Sigmoid colon (tissue), 7 donors: Measurements from ENCODE around the gene HAGH. TPM values are rescaled to one million over a fixed set of nuclear protein-coding genes. Genes with fewer than 3 reads are reported as not detected.
A peak's percentile ranks its signal among the peaks of the same experiment; 100 is the strongest.

Source experiments
- DNase-seq: peaks from one replicate; pipeline ENCODE4 v3.0.0-alpha.2; 2019
- H3K27ac ChIP-seq, 4 donors: fragments of 200-600 bp; sonication (generic); one replicate each; pipeline ENCODE4 v1.5.1; 2016 to 2019; ENCODE audit warnings: mild to moderate bottlenecking in 1 of 4
- H3K27me3 ChIP-seq, 3 donors: fragments of 200-600 bp; sonication (generic); one replicate each; pipeline ENCODE4 v1.5.1; 2019; ENCODE audit warnings: mild to moderate bottlenecking in 1 of 3
- H3K36me3 ChIP-seq, 4 donors: fragments of 200-600 bp; sonication (generic); one replicate each; pipeline ENCODE4 v1.5.1; 2016 to 2019
- H3K4me1 ChIP-seq, 4 donors: fragments of 200-600 bp; sonication (generic); one replicate each; pipeline ENCODE4 v1.5.1; 2017 to 2019
- H3K4me3 ChIP-seq, 4 donors: fragments of 200-600 bp; sonication (generic); one replicate each; pipeline ENCODE4 v1.5.1; 2017 to 2019; ENCODE audit warnings: mild to moderate bottlenecking in 2 of 4, moderate library complexity in 1 of 4
- H3K9me3 ChIP-seq, 4 donors: fragments of 200-600 bp in 3 of 4; sonication (generic) in 3 of 4; one replicate each; pipeline versions ENCODE4 v1.5.1 to v1.6.1; 2013 to 2019
- EP300 ChIP-seq, 4 donors: sonication (generic); formaldehyde crosslinking; IDR thresholded peaks; one replicate each; pipeline ENCODE4 v1.6.1; 2017; ENCODE audit warnings: antibody characterized with exemption in 4 of 4
- POLR2A ChIP-seq, 2 donors: fragments of 450-650 bp; IDR thresholded peaks; one replicate each; pipeline ENCODE4 v1.6.1; 2016; ENCODE audit warnings: antibody characterized with exemption in 2 of 2, mild to moderate bottlenecking in 2 of 2, moderate library complexity in 2 of 2
- POLR2AphosphoS5 ChIP-seq, 4 donors: sonication (generic); formaldehyde crosslinking; IDR thresholded peaks; one replicate each; pipeline ENCODE4 v1.6.1; 2017; ENCODE audit warnings: antibody characterized with exemption in 4 of 4
- WGBS, 2 donors: extraction: QIAGEN DNeasy Blood & Tissue Kit; methylation state at CpG; one replicate each; pipeline ENCODE4 v1.1.7; 2013; 5-methylcytosine and 5-hydroxymethylcytosine counted together
- intact Hi-C: fragments of 100-400 bp; cut with DNase I; formaldehyde crosslinking; loops from one replicate; pipeline ENCODE4 v1.15.1; 2023
- polyA plus RNA-seq, 3 donors: library from polyadenylated mRNA; stranded (reverse); fragments of 200-250 nt; gene quantifications; one replicate each; pipeline ENCODE4 v1.2.3, GENCODE V29; 2013
- total RNA-seq, 4 donors: library from RNA; depleted of rRNA; stranded (reverse); fragments of >200 nt; gene quantifications; one replicate each; pipeline ENCODE4 v1.1.0, GENCODE V29; 2016
- TF ChIP-seq, protein P1 (sequence below), 4 experiments: fragments of 450-650 bp in 3 of 4; fragments of 200-600 bp in 1 of 4; IDR thresholded peaks; one replicate each; pipeline ENCODE4 v1.5.1; 2016 to 2019; ENCODE audit warnings: antibody characterized with exemption in 4 of 4, mild to moderate bottlenecking in 3 of 4, moderate library complexity in 2 of 4
- donor health status: healthy with polysubstance abuse.
- donor health status: Bipolar disorder and iron deficiency.
- donor health status: healthy.

The HAGH gene
- total and polyA plus RNA-seq, 7 donors, result 54.1 to 163 (median 86.9) TPM

DNA sequence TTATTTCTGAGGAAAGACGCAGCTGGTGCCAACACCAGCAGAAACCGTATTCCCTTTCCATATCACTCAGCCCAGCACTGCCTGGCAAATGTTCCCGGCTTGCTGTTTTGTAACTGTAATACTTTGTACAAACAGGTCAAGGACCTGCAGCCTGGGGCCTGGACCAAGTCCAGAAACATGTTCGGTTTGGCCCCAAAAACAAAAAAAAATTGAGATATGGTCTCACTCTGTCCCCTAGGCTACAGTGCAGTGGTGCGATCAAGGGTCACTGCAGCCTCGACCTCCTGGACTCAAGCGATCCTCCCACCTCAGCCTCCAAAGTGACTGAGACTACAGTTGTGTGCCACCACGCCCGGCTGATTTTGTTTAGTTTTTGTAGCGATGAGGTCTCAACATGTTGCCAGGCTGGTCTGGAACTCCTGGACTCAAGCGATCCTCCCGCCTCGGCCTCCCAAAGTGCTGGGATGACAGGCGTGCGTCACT is 1.2 kb downstream of the HAGH start:
- peak overlapping the region; percentile 34 to 99 (median 84) for H3K4me3 ChIP-seq
- H3K9me3 ChIP-seq, result no peaks in the 10 kb centered on the region
- WGBS, 2 donors, result 35 to 62% methylated on average over 15 of the region's 15 CpGs
- no peak for DNase-seq
- TF ChIP-seq POLR2A (IDR thresholded peaks at IDR 0.05), result no peak
- no peak for TF ChIP-seq POLR2AphosphoS5 (IDR thresholded peaks at IDR 0.05)
- TF ChIP-seq, protein P1, sequence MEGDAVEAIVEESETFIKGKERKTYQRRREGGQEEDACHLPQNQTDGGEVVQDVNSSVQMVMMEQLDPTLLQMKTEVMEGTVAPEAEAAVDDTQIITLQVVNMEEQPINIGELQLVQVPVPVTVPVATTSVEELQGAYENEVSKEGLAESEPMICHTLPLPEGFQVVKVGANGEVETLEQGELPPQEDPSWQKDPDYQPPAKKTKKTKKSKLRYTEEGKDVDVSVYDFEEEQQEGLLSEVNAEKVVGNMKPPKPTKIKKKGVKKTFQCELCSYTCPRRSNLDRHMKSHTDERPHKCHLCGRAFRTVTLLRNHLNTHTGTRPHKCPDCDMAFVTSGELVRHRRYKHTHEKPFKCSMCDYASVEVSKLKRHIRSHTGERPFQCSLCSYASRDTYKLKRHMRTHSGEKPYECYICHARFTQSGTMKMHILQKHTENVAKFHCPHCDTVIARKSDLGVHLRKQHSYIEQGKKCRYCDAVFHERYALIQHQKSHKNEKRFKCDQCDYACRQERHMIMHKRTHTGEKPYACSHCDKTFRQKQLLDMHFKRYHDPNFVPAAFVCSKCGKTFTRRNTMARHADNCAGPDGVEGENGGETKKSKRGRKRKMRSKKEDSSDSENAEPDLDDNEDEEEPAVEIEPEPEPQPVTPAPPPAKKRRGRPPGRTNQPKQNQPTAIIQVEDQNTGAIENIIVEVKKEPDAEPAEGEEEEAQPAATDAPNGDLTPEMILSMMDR (IDR thresholded peaks at IDR 0.05), result no peak
- TF ChIP-seq EP300 (IDR thresholded peaks at IDR 0.05), result no peak
- H3K27ac ChIP-seq, result peak overlapping the region; percentile 88 to 94 (median 92)
- H3K4me1 ChIP-seq, result peaks cover 0 to 49% (median 45%) of the 10 kb centered on the region in 4 donors
- intact Hi-C loops, result no loop called here
- H3K36me3 ChIP-seq, result peaks cover 16 to 37% (median 20%) of the 10 kb centered on the region in 4 donors
- H3K27me3 ChIP-seq, result no peaks in the 10 kb centered on the region

DNA sequence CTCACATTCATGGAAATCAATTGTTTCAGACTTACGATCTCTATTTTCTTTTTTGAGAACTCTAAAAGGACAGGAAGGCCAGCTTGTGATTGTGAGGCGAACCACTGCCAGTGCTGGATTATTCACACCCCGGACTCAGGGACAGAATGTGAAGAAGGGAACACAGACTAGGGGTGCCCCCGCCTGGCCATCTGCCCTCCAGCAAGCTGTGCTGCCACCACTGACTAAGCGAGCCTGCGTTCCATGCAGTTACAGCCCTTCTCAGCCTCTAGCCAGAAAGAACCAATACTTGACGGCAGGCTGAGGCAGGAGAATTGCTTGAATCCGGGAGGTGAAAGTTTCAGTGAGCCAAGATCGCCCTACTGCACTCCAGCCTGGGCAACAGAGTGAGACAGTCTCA is 2.8 kb downstream of the HAGH start:
- no peak for DNase-seq
- intact Hi-C loops, result no loop called here
- Histone ChIP-seq H3K9me3 (no peaks in the 10 kb centered on the region), H3K27ac (no peak overlapping the region), H3K4me3 (no peak overlapping the region), H3K36me3 (peaks cover 22 to 42% (median 31%) of the 10 kb centered on the region in 4 donors), H3K4me1 (peaks cover 0 to 42% (median 39%) of the 10 kb centered on the region in 4 donors), H3K27me3 (no peaks in the 10 kb centered on the region)
- WGBS, 2 donors, result 62 to 75% methylated on average over 9 of the region's 9 CpGs
- TF ChIP-seq POLR2A (IDR thresholded peaks at IDR 0.05) (no peak), POLR2AphosphoS5 (IDR thresholded peaks at IDR 0.05) (no peak), EP300 (IDR thresholded peaks at IDR 0.05) (no peak)
- TF ChIP-seq, protein P1 (IDR thresholded peaks at IDR 0.05), result no peak

DNA sequence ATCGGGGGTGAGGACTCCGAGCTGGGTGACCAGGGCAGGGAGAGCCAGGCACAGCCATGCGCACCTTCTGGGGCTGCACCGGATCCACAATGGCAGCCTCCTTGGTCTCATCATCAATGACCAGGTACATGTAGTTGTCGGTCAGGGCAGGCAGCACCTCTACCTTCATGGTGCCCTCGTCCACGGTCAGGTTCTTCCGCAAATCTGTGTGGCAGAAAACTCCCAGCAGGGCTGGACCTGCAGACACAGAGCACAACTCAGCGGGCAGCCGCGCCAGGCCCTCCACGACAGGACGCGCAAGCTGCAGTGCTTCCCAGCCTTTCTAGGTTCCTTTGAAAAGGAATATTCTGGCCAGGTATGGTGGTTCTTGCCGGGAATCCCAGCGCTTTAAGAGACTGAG is 3.8 kb downstream of the HAGH start:
- H3K36me3 ChIP-seq, result peaks cover 22 to 53% (median 39%) of the 10 kb centered on the region in 4 donors
- intact Hi-C loops, result no loop called here
- no peak for TF ChIP-seq POLR2A (IDR thresholded peaks at IDR 0.05)
- no peak for TF ChIP-seq EP300 (IDR thresholded peaks at IDR 0.05)
- TF ChIP-seq, protein P1 (IDR thresholded peaks at IDR 0.05), result no peak
- no peak for TF ChIP-seq POLR2AphosphoS5 (IDR thresholded peaks at IDR 0.05)
- DNase-seq, result no peak
- no peaks in the 10 kb centered on the region for H3K9me3 ChIP-seq
- H3K27me3 ChIP-seq, result no peaks in the 10 kb centered on the region
- 95 to 96% methylated on average over 16 of the region's 16 CpGs for WGBS, 2 donors
- no peak overlapping the region for H3K27ac ChIP-seq
- no peak overlapping the region for H3K4me3 ChIP-seq
- peaks cover 0 to 32% (median 29%) of the 10 kb centered on the region in 4 donors for H3K4me1 ChIP-seq

DNA sequence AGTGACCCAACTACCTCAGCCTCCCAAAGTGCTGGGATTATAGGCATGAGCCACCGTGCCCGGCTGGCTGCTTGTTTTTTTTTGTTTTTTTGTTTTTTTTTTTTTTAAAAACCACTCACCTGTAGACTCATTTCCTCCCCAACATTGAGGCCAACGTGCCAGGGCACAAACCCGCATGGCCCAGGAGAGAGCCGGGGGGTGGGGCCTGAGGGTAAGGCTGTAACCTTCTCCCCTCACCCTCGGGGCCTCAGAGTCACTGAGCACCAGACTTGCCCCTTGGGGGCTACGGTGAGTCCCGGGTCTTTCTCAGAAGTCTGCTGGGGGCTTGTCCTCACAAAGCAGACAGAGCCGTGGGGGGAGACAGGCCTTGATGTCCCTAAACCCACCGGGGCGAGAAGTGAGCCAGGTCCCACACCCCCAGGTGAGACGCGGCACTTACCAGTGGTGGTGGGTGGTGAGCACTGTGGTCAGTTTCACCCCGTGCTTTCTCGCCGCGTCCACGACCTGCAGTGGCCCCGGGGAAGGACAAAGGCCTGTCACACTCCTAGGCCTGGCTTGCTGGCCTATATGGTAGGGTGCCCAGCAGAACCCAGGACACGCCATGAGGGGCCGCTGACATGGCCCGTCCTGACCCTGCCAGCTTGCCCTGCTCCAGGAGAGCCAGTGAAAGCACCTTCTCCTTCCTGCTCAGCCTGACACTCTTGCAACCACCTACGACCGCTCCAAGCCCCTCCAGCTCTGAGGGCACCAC is 4.6 kb downstream of the HAGH start:
- no peak for TF ChIP-seq POLR2AphosphoS5 (IDR thresholded peaks at IDR 0.05)
- no peak for TF ChIP-seq POLR2A (IDR thresholded peaks at IDR 0.05)
- TF ChIP-seq EP300 (IDR thresholded peaks at IDR 0.05), result no peak
- TF ChIP-seq, protein P1 (IDR thresholded peaks at IDR 0.05), result no peak
- H3K9me3 ChIP-seq, result no peaks in the 10 kb centered on the region
- no peak for DNase-seq
- peaks cover 0 to 24% (median 24%) of the 10 kb centered on the region in 4 donors for H3K4me1 ChIP-seq
- intact Hi-C loops, result no loop called here
- H3K4me3 ChIP-seq, result no peak overlapping the region
- H3K27me3 ChIP-seq, result no peaks in the 10 kb centered on the region
- peaks cover 26 to 60% (median 41%) of the 10 kb centered on the region in 4 donors for H3K36me3 ChIP-seq
- 93 to 94% methylated on average over 24 of the region's 24 CpGs for WGBS, 2 donors
- no peak overlapping the region for H3K27ac ChIP-seq
